ENCODE data around the gene SRL. TPM values are rescaled to one million over a fixed set of nuclear protein-coding genes. Genes with fewer than 3 reads are reported as not detected.

Gene SRL
- total and polyA plus RNA-seq, 2 of the 8 experiments (the other 6 are each of a cell fraction or from before 2014, with no cell fraction given): 0.05 TPM; not detected in 1

DNA sequence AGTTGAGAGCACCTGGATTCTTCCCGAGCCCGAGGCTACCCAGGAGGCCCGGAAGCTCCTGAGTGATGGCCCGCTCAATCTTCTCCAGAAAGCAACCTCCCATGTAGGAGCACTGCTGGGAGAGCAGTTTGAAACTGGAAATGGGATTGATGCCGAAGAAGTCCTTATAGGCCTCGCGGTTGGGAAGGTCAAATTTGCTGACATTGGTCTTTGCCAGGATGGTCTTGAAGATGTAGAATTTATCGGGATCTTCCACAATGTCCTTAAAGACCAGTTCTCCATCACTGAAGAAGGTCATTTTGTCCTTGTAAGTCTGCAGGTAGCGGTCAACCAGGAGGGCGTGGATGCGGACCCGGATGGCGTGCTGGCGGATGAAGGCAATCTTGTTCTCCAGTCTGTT, 49.7 kb downstream of the SRL start:
- Histone ChIP-seq H2BK12ac (ENCODE audit: low read depth, low read length) (no peak overlapping the region), H4K5ac (ENCODE audit: insufficient read length, low read depth, low read length) (no peak overlapping the region), H3K9me3 (ENCODE audit: insufficient read depth in 2 of 2, low read depth in 1 of 2, low read length in 1 of 2) (no peaks in the 10 kb centered on the region; a peak in 1 of 4 replicates), H3K23ac (ENCODE audit: insufficient read length) (no peak overlapping the region), H3K79me2 (ENCODE audit: control insufficient read depth in 1 of 2, insufficient read depth in 2 of 2, low read length in 2 of 2) (no peaks in the 10 kb centered on the region), H3K14ac (ENCODE audit: insufficient read length) (no peak overlapping the region), H4K8ac (ENCODE audit: extremely low read depth, insufficient read depth, low read length) (no peak overlapping the region), H3K23me2 (ENCODE audit: low read depth, low read length) (no peaks in the 10 kb centered on the region), H3K4me2 (ENCODE audit: insufficient read depth in 1 of 2, low read depth in 2 of 2, low read length in 2 of 2) (no peak overlapping the region), H2BK5ac (ENCODE audit: low read depth, low read length) (no peak overlapping the region), H2AK5ac (ENCODE audit: low read depth, low read length) (no peak overlapping the region), H3K79me1 (ENCODE audit: low read depth, low read length) (no peaks in the 10 kb centered on the region), H2AFZ (ENCODE audit: low read length) (no peak overlapping the region), H3K36me3 (ENCODE audit: control insufficient read depth in 2 of 4, insufficient read depth in 4 of 4, low read length in 3 of 4) (no peaks in the 10 kb centered on the region), H3K27me3 (replicated peaks in 1 of 4; ENCODE audit: control insufficient read depth in 3 of 4, extremely low read depth in 1 of 4, insufficient read depth in 3 of 4, low read length in 3 of 4) (no peaks in the 10 kb centered on the region), H3K56ac (replicated peaks; ENCODE audit: insufficient read length, low read depth, low read length) (no peak overlapping the region), H2BK20ac (ENCODE audit: low read length) (no peak overlapping the region), H2BK15ac (ENCODE audit: low read length) (no peak overlapping the region), H3K4me3 (ENCODE audit: extremely low read depth in 1 of 4, insufficient read depth in 2 of 4, low read depth in 3 of 4, low read length in 4 of 4) (no peak overlapping the region), H3K27ac (ENCODE audit: low read depth, low read length) (no peak overlapping the region), H4K20me1 (replicated peaks in 1 of 2; ENCODE audit: control insufficient read depth in 1 of 2, insufficient read depth in 2 of 2, low read length in 2 of 2) (no peaks in the 10 kb centered on the region), H4K91ac (replicated peaks; ENCODE audit: insufficient read length, low read length) (no peak overlapping the region), H2BK120ac (replicated peaks; ENCODE audit: low read depth, low read length) (no peak overlapping the region), H3K9ac (replicated peaks in 1 of 4; ENCODE audit: extremely low read depth in 1 of 4, low read depth in 3 of 4, low read length in 3 of 4) (no peak overlapping the region), H3K4ac (replicated peaks; ENCODE audit: insufficient read length, low read depth, low read length) (no peak overlapping the region), H3K18ac (ENCODE audit: extremely low read depth, low read length) (no peak overlapping the region), H3K4me1 (replicated peaks in 1 of 4; ENCODE audit: control insufficient read depth in 3 of 4, insufficient read depth in 4 of 4, low read length in 3 of 4) (no peaks in the 10 kb centered on the region; a peak in 1 of 7 replicates)
- DNase-seq (ENCODE audit: low read depth in 1 of 2, low spot score in 2 of 2): no peak
- TF ChIP-seq NRF1 (IDR thresholded peaks at IDR 0.05; ENCODE audit: low read depth, low read length) (no peak), TAF7 (optimal IDR thresholded peaks at IDR 0.05; ENCODE audit: borderline replicate concordance, low read depth, low read length) (no peak), HDAC2 (IDR thresholded peaks at IDR 0.05; ENCODE audit: borderline replicate concordance in 1 of 2, low read depth in 2 of 2, low read length in 2 of 2) (no peak), CREB1 (IDR thresholded peaks at IDR 0.05) (no peak), MAFK (IDR thresholded peaks at IDR 0.05; ENCODE audit: low read depth, low read length) (no peak), RXRA (IDR thresholded peaks at IDR 0.05; ENCODE audit: insufficient read depth, low read depth, low read length) (no peak), NANOG (IDR thresholded peaks at IDR 0.05; ENCODE audit: insufficient read depth, low read depth, low read length, poor library complexity, severe bottlenecking) (no peak), ASH2L (IDR thresholded peaks at IDR 0.05; ENCODE audit: low read length) (no peak)
- TF ChIP-seq, protein P1, sequence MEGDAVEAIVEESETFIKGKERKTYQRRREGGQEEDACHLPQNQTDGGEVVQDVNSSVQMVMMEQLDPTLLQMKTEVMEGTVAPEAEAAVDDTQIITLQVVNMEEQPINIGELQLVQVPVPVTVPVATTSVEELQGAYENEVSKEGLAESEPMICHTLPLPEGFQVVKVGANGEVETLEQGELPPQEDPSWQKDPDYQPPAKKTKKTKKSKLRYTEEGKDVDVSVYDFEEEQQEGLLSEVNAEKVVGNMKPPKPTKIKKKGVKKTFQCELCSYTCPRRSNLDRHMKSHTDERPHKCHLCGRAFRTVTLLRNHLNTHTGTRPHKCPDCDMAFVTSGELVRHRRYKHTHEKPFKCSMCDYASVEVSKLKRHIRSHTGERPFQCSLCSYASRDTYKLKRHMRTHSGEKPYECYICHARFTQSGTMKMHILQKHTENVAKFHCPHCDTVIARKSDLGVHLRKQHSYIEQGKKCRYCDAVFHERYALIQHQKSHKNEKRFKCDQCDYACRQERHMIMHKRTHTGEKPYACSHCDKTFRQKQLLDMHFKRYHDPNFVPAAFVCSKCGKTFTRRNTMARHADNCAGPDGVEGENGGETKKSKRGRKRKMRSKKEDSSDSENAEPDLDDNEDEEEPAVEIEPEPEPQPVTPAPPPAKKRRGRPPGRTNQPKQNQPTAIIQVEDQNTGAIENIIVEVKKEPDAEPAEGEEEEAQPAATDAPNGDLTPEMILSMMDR (IDR thresholded peaks at IDR 0.05; ENCODE audit: control extremely low read depth in 1 of 3, insufficient read depth in 1 of 3, low read depth in 1 of 3, low read length in 3 of 3): no peak
- POLR2A ChIA-PET (ENCODE audit: partially characterized antibody): interaction anchor here (1.0 kb wide), 1 partner anchor 8 kb away, joined by 3 read pairs; no protein-coding TSS in a partner anchor
- CTCF ChIA-PET (ENCODE audit: partially characterized antibody): interaction anchor here (1.0 to 2.6 kb wide), 4 partner anchors 12 to 209 kb away, joined by 3 to 7 read pairs (median 5); no protein-coding TSS in a partner anchor
- no peak for FAIRE-seq
- WGBS, 2 experiments (ENCODE audit: extremely low coverage in 1 of 2, insufficient coverage in 1 of 2, insufficient read length in 1 of 2, insufficient replicate concordance in 2 of 2, low coverage in 1 of 2, low lambda C conversion rate in 2 of 2, missing lambda C conversion rate in 1 of 2): 96% methylated on average over 14 of the region's 14 CpGs; no CpG with 5 or more reads in 1 of the 2 experiments

Measured in H1 (cell line).